Endodermal cell (in vitro differentiated cells): ENCODE results near the gene B4GALNT4. TPM values are rescaled to one million over a fixed set of nuclear protein-coding genes. Genes with fewer than 3 reads are reported as not detected.

Experiments
- DNase-seq: peaks from one replicate; pipeline ENCODE4 v3.0.0-alpha.2; 2017
- H3K27ac ChIP-seq: 2 replicates; pipeline ENCODE4 v1.5.1; 2013; ENCODE audit warnings: mild to moderate bottlenecking, low read depth, low read length, moderate library complexity
- H3K27me3 ChIP-seq: 2 replicates; pipeline ENCODE4 v1.6.1; 2013; ENCODE audit warnings: mild to moderate bottlenecking, low read length, moderate library complexity; ENCODE audit not compliant: insufficient read depth, control insufficient read depth, poor library complexity, severe bottlenecking
- H3K36me3 ChIP-seq: 2 replicates; pipeline ENCODE4 v1.7.0; 2013; ENCODE audit warnings: mild to moderate bottlenecking, low read length, moderate library complexity; ENCODE audit not compliant: control insufficient read depth, insufficient read depth
- H3K4me1 ChIP-seq: one replicate; pipeline ENCODE4 v1.7.0; 2013; ENCODE audit warnings: low read length; ENCODE audit not compliant: control insufficient read depth, insufficient read depth
- H3K4me3 ChIP-seq: 2 replicates; pipeline ENCODE4 v1.5.1; 2013; ENCODE audit warnings: mild to moderate bottlenecking, low read length, moderate library complexity
- H3K9ac ChIP-seq: 2 replicates; pipeline ENCODE4 v1.6.1; 2013; ENCODE audit warnings: mild to moderate bottlenecking, low read length, moderate library complexity; ENCODE audit not compliant: poor library complexity, severe bottlenecking; ENCODE audit errors: extremely low read depth
- H3K9me3 ChIP-seq: 2 replicates; pipeline ENCODE4 v1.6.1; 2013; ENCODE audit warnings: mild to moderate bottlenecking, low read length, moderate library complexity; ENCODE audit not compliant: control insufficient read depth
- H3K27ac Mint-ChIP-seq: 2 replicates; pipeline ENCODE4 v1.8.0; 2020; ENCODE audit warnings: mixed read lengths
- H3K27me3 Mint-ChIP-seq: 2 replicates; pipeline ENCODE4 v1.8.0; 2021; ENCODE audit warnings: mild to moderate bottlenecking, mixed read lengths; ENCODE audit not compliant: insufficient read depth
- H3K36me3 Mint-ChIP-seq: 2 replicates; pipeline ENCODE4 v1.8.0; 2020; ENCODE audit warnings: low read depth, mixed read lengths
- H3K4me1 Mint-ChIP-seq: 2 replicates; pipeline ENCODE4 v1.8.0; 2020; ENCODE audit warnings: mixed read lengths
- H3K4me3 Mint-ChIP-seq: 2 replicates; pipeline ENCODE4 v1.8.0; 2020; ENCODE audit warnings: mild to moderate bottlenecking, moderate library complexity, mixed read lengths
- H3K9me3 Mint-ChIP-seq: 2 replicates; pipeline ENCODE4 v1.8.0; 2020; ENCODE audit warnings: mild to moderate bottlenecking, mixed read lengths
- WGBS, 2 experiments: methylation state at CpG; one replicate each; pipeline versions ENCODE4 v1.1.5 to v1.1.7; 2013; ENCODE audit warnings: missing lambda C conversion rate in 2 of 2, mixed read lengths in 1 of 2; ENCODE audit not compliant: insufficient coverage in 1 of 2, insufficient read length in 1 of 2; 5-methylcytosine and 5-hydroxymethylcytosine counted together
- total RNA-seq, 2 donors: library from RNA; stranded (reverse); fragmentation: NEBNext Ultra II Directional in 1 of 2; extraction: Animal tissue kit (Norgen Biotek cat#: 25700) in 1 of 2; gene quantifications; 2 replicates in 1 of 2; 3 replicates in 1 of 2; pipeline ENCODE4 v1.2.1, GENCODE V29; 2021
- TF ChIP-seq, protein P1 (sequence below): fragments of 200-600 bp; sonication (generic); conservative IDR thresholded peaks from 2 replicates; pipeline ENCODE4 v1.5.0; 2021; ENCODE audit warnings: antibody characterized with exemption, mild to moderate bottlenecking

Gene B4GALNT4
- total RNA-seq, 2 donors from 2014 or later: 109 to 118 TPM

- peaks cover 18% of the 10 kb centered on the region for H3K36me3 Mint-ChIP-seq
- peaks cover 2% of the 10 kb centered on the region for H3K4me1 Mint-ChIP-seq
- no peaks in the 10 kb centered on the region for H3K27me3 ChIP-seq
- no peak overlapping the region for H3K4me3 ChIP-seq
- WGBS, 2 experiments: 93% methylated on average over 19 to 55 of the region's 55 CpGs
- H3K27ac Mint-ChIP-seq: no peak overlapping the region
- H3K4me1 ChIP-seq: peaks cover 3% of the 10 kb centered on the region
- TF ChIP-seq, protein P1, sequence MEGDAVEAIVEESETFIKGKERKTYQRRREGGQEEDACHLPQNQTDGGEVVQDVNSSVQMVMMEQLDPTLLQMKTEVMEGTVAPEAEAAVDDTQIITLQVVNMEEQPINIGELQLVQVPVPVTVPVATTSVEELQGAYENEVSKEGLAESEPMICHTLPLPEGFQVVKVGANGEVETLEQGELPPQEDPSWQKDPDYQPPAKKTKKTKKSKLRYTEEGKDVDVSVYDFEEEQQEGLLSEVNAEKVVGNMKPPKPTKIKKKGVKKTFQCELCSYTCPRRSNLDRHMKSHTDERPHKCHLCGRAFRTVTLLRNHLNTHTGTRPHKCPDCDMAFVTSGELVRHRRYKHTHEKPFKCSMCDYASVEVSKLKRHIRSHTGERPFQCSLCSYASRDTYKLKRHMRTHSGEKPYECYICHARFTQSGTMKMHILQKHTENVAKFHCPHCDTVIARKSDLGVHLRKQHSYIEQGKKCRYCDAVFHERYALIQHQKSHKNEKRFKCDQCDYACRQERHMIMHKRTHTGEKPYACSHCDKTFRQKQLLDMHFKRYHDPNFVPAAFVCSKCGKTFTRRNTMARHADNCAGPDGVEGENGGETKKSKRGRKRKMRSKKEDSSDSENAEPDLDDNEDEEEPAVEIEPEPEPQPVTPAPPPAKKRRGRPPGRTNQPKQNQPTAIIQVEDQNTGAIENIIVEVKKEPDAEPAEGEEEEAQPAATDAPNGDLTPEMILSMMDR: no peak
- no peaks in the 10 kb centered on the region for H3K36me3 ChIP-seq
- peaks cover 2% of the 10 kb centered on the region for H3K27me3 Mint-ChIP-seq
- no peak overlapping the region for H3K27ac ChIP-seq
- no peak overlapping the region for H3K4me3 Mint-ChIP-seq
- peaks cover 9% of the 10 kb centered on the region for H3K9me3 Mint-ChIP-seq
- no peak for DNase-seq
- no peak overlapping the region for H3K9ac ChIP-seq
- H3K9me3 ChIP-seq: no peaks in the 10 kb centered on the region
These were observed 33.9 kb downstream of the B4GALNT4 start for GRCh38 chr11:403021-403760.

DNA sequence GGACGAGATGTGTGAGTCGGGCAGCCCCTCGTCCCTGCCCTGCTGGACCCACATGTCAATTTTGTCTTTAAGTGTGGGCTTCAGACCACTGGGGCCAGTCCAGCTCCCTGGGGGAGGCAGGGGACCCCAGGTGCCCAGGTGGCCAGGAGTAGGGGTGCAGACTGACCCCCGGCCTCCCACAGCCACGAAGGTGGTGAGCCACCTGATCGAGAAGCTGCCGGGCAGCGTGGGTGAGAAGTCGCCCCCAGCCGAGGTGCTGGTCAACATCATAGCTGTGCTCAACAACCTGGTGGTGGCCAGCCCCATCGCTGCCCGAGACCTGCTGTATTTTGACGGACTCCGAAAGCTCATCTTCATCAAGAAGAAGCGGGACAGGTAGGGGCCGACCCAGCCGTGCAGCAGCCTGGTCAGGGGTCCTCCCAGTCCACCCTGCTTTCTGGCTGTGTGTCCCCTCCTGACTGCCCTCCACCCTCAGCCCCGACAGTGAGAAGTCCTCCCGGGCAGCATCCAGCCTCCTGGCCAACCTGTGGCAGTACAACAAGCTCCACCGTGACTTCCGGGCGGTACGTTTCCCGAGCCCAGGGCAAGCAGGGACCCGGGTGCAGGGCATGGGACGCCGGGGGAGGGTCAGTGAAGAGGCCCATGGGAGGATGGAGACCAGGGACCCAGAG is 34.6 kb downstream of the B4GALNT4 start:
- Mint-ChIP-seq H3K27ac (no peak overlapping the region), H3K4me1 (peaks cover 2% of the 10 kb centered on the region), H3K27me3 (peaks cover 2% of the 10 kb centered on the region), H3K4me3 (no peak overlapping the region), H3K9me3 (peaks cover 6% of the 10 kb centered on the region), H3K36me3 (peaks cover 14% of the 10 kb centered on the region)
- 91 to 93% methylated on average over 24 to 27 of the region's 27 CpGs for WGBS, 2 experiments
- DNase-seq: no peak
- TF ChIP-seq, protein P1: no peak
- Histone ChIP-seq H3K27ac (no peak overlapping the region), H3K36me3 (no peaks in the 10 kb centered on the region), H3K9me3 (no peaks in the 10 kb centered on the region), H3K4me3 (no peak overlapping the region), H3K27me3 (no peaks in the 10 kb centered on the region), H3K9ac (no peak overlapping the region), H3K4me1 (peaks cover 3% of the 10 kb centered on the region)

GRCh38 chr11:404551-405264 is 35.4 kb downstream of the B4GALNT4 start:
- DNase-seq: no peak

More at GRCh38 chr11:404551-405264, 35.4 kb downstream of the B4GALNT4 start:
- Histone ChIP-seq H3K36me3 (no peaks in the 10 kb centered on the region), H3K4me1 (peaks cover 3% of the 10 kb centered on the region), H3K4me3 (no peak overlapping the region), H3K27me3 (no peaks in the 10 kb centered on the region), H3K9me3 (no peaks in the 10 kb centered on the region), H3K9ac (no peak overlapping the region), H3K27ac (no peak overlapping the region)
- peaks cover 2% of the 10 kb centered on the region for H3K27me3 Mint-ChIP-seq
- TF ChIP-seq, protein P1: no peak
- 93 to 98% methylated on average over 8 to 14 of the region's 14 CpGs for WGBS, 2 experiments
- peaks cover 11% of the 10 kb centered on the region for H3K36me3 Mint-ChIP-seq
- peaks cover 2% of the 10 kb centered on the region for H3K4me1 Mint-ChIP-seq
- H3K4me3 Mint-ChIP-seq: no peak overlapping the region
- no peak overlapping the region for H3K27ac Mint-ChIP-seq
- peaks cover 2% of the 10 kb centered on the region for H3K9me3 Mint-ChIP-seq
